ENCODE data around the gene TMEM184B. TPM values are rescaled to one million over a fixed set of nuclear protein-coding genes. Genes with fewer than 3 reads are reported as not detected.
"Not testable (repeated sequence)": the region's sequence is repeated elsewhere in the genome, so short reads cannot be mapped to it uniquely, and the experiment has no call there.

Gene TMEM184B
- total RNA-seq, 1 donor from 2014 or later = 39.1 TPM

DNA sequence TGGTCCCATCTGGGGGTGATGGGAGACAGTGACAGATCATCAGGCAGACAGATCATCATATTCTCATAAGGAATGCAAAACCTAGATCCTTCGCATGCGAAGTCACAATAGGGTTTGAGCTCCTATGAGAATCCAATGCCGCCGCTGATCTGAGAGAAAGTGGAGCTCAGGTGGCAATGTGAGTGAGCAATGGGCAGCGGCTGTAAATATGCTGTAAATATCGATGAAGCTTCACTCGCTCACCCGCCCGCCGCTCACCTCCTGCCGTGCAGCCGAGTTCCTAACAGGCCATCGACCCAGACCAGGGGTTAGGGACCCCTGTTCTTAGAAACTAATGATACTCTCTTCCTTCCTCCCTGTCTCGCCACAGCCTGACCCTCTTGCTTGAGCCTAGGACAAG, 81.8 kb downstream of the TMEM184B start:
- DNase-seq (ENCODE audit: low spot score) = no peak
- peaks cover 27% of the 10 kb centered on the region for H3K27me3 Mint-ChIP-seq (ENCODE audit: insufficient read depth)
- H3K4me3 Mint-ChIP-seq = no peak overlapping the region
- H3K27ac Mint-ChIP-seq = no peak overlapping the region
- no peaks in the 10 kb centered on the region for H3K9me3 Mint-ChIP-seq
- H3K4me1 Mint-ChIP-seq (ENCODE audit: low read depth) = no peaks in the 10 kb centered on the region
- intact Hi-C loops (cut with micrococcal nuclease) = no loop called here
- no peaks in the 10 kb centered on the region for H3K36me3 Mint-ChIP-seq (ENCODE audit: low read depth)

- Mint-ChIP-seq H3K4me1 (ENCODE audit: low read depth) (no peaks in the 10 kb centered on the region), H3K27me3 (ENCODE audit: insufficient read depth) (peaks cover 29% of the 10 kb centered on the region), H3K36me3 (ENCODE audit: low read depth) (no peaks in the 10 kb centered on the region), H3K27ac (no peak overlapping the region), H3K4me3 (no peak overlapping the region), H3K9me3 (no peaks in the 10 kb centered on the region)
- intact Hi-C loops (cut with micrococcal nuclease) = no loop called here
- no peak for DNase-seq (ENCODE audit: low spot score)
Observed at GRCh38 chr22:38190581-38190980, 82.2 kb downstream of the TMEM184B start.

GRCh38 chr22:38189104-38189503, 83.7 kb downstream of the TMEM184B start:
- Mint-ChIP-seq H3K36me3 (ENCODE audit: low read depth) (no peaks in the 10 kb centered on the region), H3K4me3 (no peak overlapping the region), H3K27ac (no peak overlapping the region), H3K4me1 (ENCODE audit: low read depth) (no peaks in the 10 kb centered on the region), H3K27me3 (ENCODE audit: insufficient read depth) (peaks cover 27% of the 10 kb centered on the region), H3K9me3 (no peaks in the 10 kb centered on the region)
- intact Hi-C loops (cut with micrococcal nuclease) = loop anchor here (10.0 kb wide), 1 partner anchor 466 kb away; the partner anchor contains the start of genes CBY1 and FAM227A
- no peak for DNase-seq (ENCODE audit: low spot score)

DNA sequence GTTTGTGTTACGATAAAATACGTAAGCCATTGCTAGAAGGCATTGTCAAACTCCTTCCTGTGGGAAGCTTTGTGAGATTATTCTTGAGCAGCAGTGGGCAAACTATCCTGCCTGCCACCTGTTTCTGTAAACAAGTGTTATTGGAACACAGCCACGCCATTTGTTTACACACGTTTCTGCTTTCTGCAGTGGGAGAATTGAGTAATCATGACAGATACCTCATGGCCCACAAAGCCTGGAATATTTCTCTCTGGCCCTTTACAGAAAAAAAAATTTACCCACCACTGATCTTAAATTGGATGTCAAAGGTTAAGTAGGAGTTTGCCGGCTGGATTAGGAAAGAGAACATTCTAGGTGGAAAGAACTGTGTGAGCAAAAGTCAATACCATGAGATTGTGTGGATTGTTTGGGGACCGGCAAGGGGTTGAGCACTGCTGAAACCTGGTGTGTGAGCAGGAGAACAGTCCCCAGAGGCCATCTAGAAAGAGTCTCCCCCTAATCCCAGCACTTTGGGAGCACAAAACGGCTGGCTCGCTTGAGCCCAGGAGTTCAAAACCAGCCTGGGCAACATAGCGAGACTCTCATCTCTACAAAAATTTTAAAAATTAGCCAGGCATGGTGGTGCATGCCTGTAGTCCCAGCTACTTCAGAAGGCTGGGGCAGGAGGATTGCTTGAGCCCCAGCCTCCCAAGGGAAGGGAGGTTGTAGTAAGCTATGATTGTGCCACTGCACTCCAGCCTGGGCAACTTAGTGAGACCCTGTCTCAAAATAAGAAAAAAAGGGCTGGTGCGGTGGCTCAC, 85.2 kb downstream of the TMEM184B start:
- no peaks in the 10 kb centered on the region for H3K4me1 Mint-ChIP-seq (ENCODE audit: low read depth)
- H3K27me3 Mint-ChIP-seq (ENCODE audit: insufficient read depth) = peaks cover 23% of the 10 kb centered on the region
- H3K4me3 Mint-ChIP-seq = no peak overlapping the region
- H3K36me3 Mint-ChIP-seq (ENCODE audit: low read depth) = no peaks in the 10 kb centered on the region
- no peak for DNase-seq (ENCODE audit: low spot score)
- no peak overlapping the region for H3K27ac Mint-ChIP-seq
- intact Hi-C loops (cut with micrococcal nuclease) = loop anchor here (10.0 kb wide), 1 partner anchor 467 kb away; the partner anchor contains the start of genes CBY1 and FAM227A
- no peaks in the 10 kb centered on the region for H3K9me3 Mint-ChIP-seq

DNA sequence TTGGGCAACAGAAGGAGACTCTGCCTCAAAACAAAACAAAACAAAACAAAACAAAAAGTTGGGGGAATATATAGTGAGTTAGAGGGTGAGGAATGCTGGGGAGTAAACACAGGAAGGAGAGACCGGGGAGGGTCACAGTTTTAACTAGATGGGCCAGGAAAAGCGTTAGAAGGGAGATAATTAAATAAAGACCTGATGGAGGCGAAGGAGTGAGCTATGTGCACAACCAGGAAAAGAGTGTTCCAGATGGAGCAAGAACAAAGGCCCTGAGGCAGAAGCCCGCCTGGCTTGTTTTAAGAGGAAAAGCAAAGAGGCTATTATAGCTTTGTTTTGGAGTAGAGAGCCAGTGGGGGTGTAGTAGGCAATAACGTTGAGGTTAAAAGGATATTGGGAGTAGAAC, 86.4 kb downstream of the TMEM184B start:
- Mint-ChIP-seq H3K4me3 (no peak overlapping the region), H3K36me3 (ENCODE audit: low read depth) (no peaks in the 10 kb centered on the region), H3K27me3 (ENCODE audit: insufficient read depth) (peaks cover 17% of the 10 kb centered on the region), H3K27ac (no peak overlapping the region), H3K9me3 (no peaks in the 10 kb centered on the region), H3K4me1 (ENCODE audit: low read depth) (peaks cover 8% of the 10 kb centered on the region)
- intact Hi-C loops (cut with micrococcal nuclease) = loop anchor here (10.0 kb wide), 1 partner anchor 468 kb away; the partner anchor contains the start of genes CBY1 and FAM227A
- DNase-seq (ENCODE audit: low spot score) = no peak

- intact Hi-C loops (cut with micrococcal nuclease) = loop anchor here (5.0 to 10.0 kb wide), 2 partner anchors 213 to 470 kb away; partner anchors contain the start of genes CBY1 and FAM227A
- no peak overlapping the region for H3K4me3 Mint-ChIP-seq
- H3K9me3 Mint-ChIP-seq = no peaks in the 10 kb centered on the region
- peaks cover 17% of the 10 kb centered on the region for H3K27me3 Mint-ChIP-seq (ENCODE audit: insufficient read depth)
- no peak for DNase-seq (ENCODE audit: low spot score)
- H3K4me1 Mint-ChIP-seq (ENCODE audit: low read depth) = peaks cover 24% of the 10 kb centered on the region
- H3K36me3 Mint-ChIP-seq (ENCODE audit: low read depth) = peaks cover 2% of the 10 kb centered on the region
- no peak overlapping the region for H3K27ac Mint-ChIP-seq
Observed at GRCh38 chr22:38184788-38185187, 88.0 kb downstream of the TMEM184B start.

DNA sequence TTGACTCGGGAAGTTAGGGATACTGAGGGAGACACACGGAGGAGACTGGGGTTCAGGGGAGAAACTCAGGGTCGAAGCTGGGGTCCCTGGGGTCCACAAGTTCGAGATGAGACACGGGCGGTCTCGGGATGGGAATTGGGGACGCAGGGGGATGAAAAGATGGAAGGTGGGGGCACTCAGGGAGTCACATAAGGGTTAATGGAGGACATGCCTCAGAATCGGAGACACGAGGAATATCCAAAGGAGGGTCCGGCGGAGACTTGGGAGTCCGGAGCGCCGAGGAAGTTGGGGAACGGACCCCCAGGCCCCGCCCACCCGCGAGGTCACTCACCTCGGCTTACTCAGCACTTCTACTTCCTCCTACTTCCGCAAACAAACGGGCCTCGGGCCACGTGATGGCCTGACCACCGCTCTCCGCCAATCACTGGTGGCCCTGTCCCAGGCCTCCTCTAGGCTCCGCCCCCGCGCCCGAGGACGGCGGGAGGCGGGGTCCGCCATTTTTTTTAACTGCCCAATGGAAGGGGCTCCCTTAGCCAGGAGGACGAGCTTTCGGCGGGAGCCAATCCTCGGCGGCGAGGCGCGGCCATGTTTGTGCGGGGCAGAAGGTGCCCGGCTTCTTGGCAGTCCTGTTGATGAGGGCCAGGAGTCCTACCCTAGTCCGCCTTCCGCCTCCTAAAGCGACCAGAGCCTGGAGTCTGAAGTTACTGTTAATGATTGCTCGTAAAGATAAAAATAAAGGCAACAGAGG, 91.2 kb downstream of the TMEM184B start, which contains the start of gene PLA2G6:
TSS of gene PLA2G6 (minus strand) at position 378 of the 748 bp plus-strand sequence. CDS start 12,404 bp downstream, outside the sequence.
- peak within 1 kb of the TSS; percentile 89 for H3K4me3 Mint-ChIP-seq
- H3K9me3 Mint-ChIP-seq = no peaks in the 10 kb centered on the region
- H3K27me3 Mint-ChIP-seq (ENCODE audit: insufficient read depth) = peaks cover 10% of the 10 kb centered on the region
- intact Hi-C loops (cut with micrococcal nuclease) = loop anchor here (1.0 to 10.0 kb wide), 10 partner anchors 20 to 523 kb away; partner anchors contain the start of genes CBY1, CSNK1E, DDX17 and DMC1
- peaks cover 48% of the 10 kb centered on the region for H3K4me1 Mint-ChIP-seq (ENCODE audit: low read depth)
- peak; percentile 99 for DNase-seq (ENCODE audit: low spot score)
- H3K27ac Mint-ChIP-seq = peak within 1 kb of the TSS; percentile 95
- H3K36me3 Mint-ChIP-seq (ENCODE audit: low read depth) = peaks cover 6% of the 10 kb centered on the region

DNA sequence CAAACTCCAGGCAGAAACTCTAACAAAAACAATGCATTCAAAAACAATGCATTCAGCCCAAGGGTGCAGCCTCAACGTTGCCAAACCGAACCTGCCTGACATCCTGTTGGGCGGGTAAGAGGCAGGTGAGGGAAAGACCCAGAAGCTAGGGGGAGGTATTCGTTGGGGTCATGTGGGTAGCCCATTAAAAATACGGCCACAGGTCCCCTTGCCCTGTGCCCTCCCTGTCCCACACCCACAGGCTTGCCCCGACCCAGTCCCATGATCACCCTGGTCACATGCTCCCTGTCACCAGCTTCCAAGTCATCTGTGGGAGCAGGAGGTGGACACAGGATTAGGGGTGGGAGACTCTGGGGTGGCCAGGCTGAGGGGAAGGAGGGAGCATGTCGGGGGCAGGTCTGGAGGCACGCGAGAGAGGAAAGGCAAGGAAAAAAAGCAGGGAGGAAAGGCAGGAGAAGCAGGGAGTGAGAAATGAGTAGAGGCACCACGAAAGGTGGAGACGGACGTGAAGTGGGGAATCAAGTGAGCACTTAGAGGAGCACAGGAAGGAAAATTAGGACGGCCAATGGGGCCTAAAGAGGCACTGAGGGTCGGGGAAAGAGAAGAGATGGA, 91.9 kb downstream of the TMEM184B start:
- Mint-ChIP-seq H3K27ac (peak overlapping the region; percentile 95), H3K27me3 (ENCODE audit: insufficient read depth) (peaks cover 6% of the 10 kb centered on the region), H3K36me3 (ENCODE audit: low read depth) (peaks cover 6% of the 10 kb centered on the region), H3K9me3 (no peaks in the 10 kb centered on the region), H3K4me1 (ENCODE audit: low read depth) (peaks cover 55% of the 10 kb centered on the region), H3K4me3 (peak overlapping the region; percentile 89)
- intact Hi-C loops (cut with micrococcal nuclease) = loop anchor here (1.0 to 10.0 kb wide), 10 partner anchors 20 to 524 kb away; partner anchors contain the start of genes CBY1, CSNK1E, DDX17 and DMC1
- DNase-seq (ENCODE audit: low spot score) = peak; percentile 31

GRCh38 chr22:38178605-38178937, 94.2 kb downstream of the TMEM184B start:
- Mint-ChIP-seq H3K27ac (peak overlapping the region; percentile 27), H3K4me1 (ENCODE audit: low read depth) (peaks cover 60% of the 10 kb centered on the region)
- DNase-seq (ENCODE audit: low spot score); H3K27me3 Mint-ChIP-seq (ENCODE audit: insufficient read depth); H3K4me3 Mint-ChIP-seq; H3K36me3 Mint-ChIP-seq (ENCODE audit: low read depth); intact Hi-C loops (cut with micrococcal nuclease); H3K9me3 Mint-ChIP-seq: not testable (repeated sequence)

GRCh38 chr22:38177926-38178604, 94.7 kb downstream of the TMEM184B start:
- Mint-ChIP-seq H3K4me1 (ENCODE audit: low read depth) (peaks cover 63% of the 10 kb centered on the region), H3K36me3 (ENCODE audit: low read depth) (peaks cover 6% of the 10 kb centered on the region), H3K9me3 (no peaks in the 10 kb centered on the region), H3K27me3 (ENCODE audit: insufficient read depth) (no peaks in the 10 kb centered on the region), H3K27ac (no peak overlapping the region), H3K4me3 (no peak overlapping the region)
- intact Hi-C loops (cut with micrococcal nuclease) = no loop called here
- no peak for DNase-seq (ENCODE audit: low spot score)

GRCh38 chr22:38177571-38177925, 95.3 kb downstream of the TMEM184B start:
- peaks cover 68% of the 10 kb centered on the region for H3K4me1 Mint-ChIP-seq (ENCODE audit: low read depth)
- H3K27ac Mint-ChIP-seq; H3K36me3 Mint-ChIP-seq (ENCODE audit: low read depth); H3K9me3 Mint-ChIP-seq; H3K4me3 Mint-ChIP-seq; H3K27me3 Mint-ChIP-seq (ENCODE audit: insufficient read depth); DNase-seq (ENCODE audit: low spot score); intact Hi-C loops (cut with micrococcal nuclease): not testable (repeated sequence)

DNA sequence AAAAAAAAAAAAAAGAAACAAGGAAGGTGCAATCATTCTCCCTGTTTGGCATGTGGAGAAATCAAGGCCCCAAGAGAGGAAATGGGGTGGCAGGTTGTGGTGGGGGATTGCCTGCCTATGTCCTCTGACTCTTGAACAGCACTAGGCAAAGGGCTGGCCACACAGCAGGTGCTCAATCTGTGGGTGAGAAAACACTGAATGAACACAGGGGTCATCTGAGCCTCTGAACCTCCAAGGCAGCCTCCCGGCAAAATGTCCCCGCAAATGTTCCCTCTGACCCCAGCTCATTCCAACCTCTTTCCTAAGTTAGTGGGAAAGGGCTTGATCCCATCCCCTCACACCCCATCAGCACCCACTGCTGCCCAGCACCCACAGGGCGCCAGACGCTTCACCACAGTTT, 95.8 kb downstream of the TMEM184B start:
- intact Hi-C loops (cut with micrococcal nuclease) = no loop called here
- Mint-ChIP-seq H3K36me3 (ENCODE audit: low read depth) (peaks cover 6% of the 10 kb centered on the region), H3K4me1 (ENCODE audit: low read depth) (peaks cover 68% of the 10 kb centered on the region), H3K9me3 (no peaks in the 10 kb centered on the region), H3K27ac (peak overlapping the region; percentile 49), H3K27me3 (ENCODE audit: insufficient read depth) (no peaks in the 10 kb centered on the region), H3K4me3 (no peak overlapping the region)
- DNase-seq (ENCODE audit: low spot score) = no peak
